HG03432 (cell line): Measurements from ENCODE around the gene TMEM38A.

ENCODE experiments used
- ATAC-seq: cut with Tn5 transposase; IDR thresholded peaks from one replicate; pipeline ENCODE4 v1.9.1; 2021; ENCODE audit warnings: mild to moderate bottlenecking, moderate library complexity; ENCODE audit not compliant: unreplicated experiment

The TMEM38A gene

GRCh38 chr19:16660763-16661479 lies at the start of gene TMEM38A:
Gene TMEM38A (plus strand): TSS chr19:16661139. CDS start chr19:16661218, 79 bp downstream.
- ATAC-seq: peak; percentile 36

DNA sequence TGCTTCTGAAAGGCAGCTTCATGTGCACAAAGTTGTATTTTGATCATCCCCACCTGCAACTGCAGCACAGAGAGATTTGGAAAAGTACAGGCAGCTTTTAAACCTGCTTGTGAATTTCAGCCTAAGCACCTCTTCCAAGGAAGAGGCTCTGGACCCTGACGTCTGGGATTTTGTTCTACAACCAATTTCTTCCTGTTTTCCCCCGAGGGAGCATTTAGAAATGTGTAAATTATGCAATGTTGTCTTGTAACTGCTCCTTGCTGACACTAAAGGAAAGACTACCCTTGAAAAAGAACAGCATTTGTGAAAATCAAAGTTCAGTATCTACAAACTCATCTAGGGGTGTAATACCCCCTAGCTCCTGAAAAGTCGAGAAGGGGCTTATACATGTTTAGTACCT lies 48.3 kb upstream of the TMEM38A start:
- no peak for ATAC-seq

- ATAC-seq: no peak
Measured at GRCh38 chr19:16613841-16614240, 47.1 kb upstream of the TMEM38A start.

- no peak for ATAC-seq
Measured at GRCh38 chr19:16614941-16615340, 46.0 kb upstream of the TMEM38A start.

GRCh38 chr19:16615808-16616207 lies 45.1 kb upstream of the TMEM38A start:
- ATAC-seq: no peak

DNA sequence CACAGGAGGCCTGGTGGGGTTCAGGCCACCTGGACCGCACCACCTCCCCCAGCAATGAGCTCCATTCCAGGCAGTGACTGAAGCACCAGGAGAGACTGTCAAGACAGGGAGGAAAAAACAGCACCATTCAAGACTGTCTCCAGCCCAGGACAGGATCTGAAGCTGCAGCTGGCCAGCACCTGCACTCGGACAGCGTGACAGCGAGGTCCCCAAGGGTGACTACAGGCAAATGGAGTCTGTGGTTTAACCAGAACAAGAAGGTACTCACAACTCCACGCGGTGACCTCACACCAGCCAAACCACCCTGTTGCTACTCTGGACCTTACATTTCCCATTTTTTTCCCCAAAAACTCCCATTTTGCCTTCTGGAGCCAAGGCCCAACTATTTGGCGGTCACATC lies 42.7 kb upstream of the TMEM38A start:
- ATAC-seq: no peak

DNA sequence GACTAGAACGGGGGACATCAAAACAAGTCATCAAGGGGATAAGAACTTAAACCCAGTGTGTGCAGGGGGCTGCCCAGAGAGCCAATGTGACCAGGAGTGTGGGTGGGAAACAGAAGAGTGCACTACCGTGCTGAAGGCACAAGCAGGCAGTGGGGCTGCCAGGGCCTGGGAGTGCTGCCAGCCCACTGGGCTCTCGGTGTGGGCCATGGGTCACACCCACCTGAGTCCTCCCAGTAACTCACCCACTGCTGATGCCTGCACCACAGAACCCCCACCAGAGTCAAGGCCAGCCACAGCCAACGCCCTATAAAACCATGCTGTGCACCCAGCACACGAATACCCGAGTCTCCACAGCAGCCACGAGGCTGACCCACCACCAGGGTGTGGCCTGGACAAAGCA lies 41.5 kb upstream of the TMEM38A start:
- no peak for ATAC-seq

DNA sequence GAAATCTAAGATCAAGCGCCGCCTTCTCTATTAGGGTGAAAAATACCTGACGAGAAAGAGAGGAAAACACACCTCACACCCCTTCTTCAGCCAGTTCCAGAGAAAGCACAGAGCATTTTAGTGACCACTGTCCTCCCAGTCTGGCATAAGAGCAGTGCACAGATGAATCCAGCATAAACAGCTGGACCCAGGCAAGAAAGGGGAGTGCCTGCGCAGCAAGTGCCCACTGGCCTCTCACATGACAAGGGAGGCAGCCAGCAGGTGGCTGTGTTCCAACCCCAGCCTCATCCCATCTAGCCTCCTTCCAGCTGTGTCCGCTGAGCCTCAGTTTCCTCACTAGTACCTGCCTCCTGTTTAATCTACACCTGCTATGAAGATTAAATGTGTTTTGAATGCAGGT lies 40.9 kb upstream of the TMEM38A start:
- no peak for ATAC-seq

- ATAC-seq: no peak
Measured at GRCh38 chr19:16620584-16620983, 40.4 kb upstream of the TMEM38A start.

DNA sequence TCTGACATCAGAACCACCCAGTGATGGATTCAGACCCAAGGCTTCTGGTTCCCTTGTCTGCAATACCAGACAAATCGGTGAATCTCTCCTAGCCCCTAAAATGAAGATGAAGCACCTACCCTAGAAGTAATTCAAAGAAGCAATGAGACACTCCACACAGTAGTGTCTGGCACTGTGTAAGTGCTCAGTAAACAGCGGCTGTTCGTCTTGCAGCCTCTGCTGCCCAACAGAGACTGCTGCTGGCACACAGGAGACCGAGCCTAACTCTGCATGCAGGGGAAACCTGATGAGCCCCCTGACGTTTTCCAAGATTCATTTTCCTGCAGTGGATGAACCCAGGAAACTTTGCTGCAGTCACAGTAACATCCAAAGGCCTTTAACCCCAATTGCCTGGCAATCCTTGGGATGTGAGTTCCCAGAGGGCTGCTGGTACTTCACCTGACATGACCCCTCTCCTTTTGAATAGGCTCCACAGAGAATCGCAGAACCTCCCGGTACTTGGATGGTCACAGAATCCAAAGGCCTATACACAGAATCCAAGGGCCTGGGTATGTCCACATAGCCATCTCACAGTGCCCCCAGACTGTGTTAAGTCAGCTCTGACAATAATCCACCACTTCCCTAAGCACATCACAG lies 39.7 kb upstream of the TMEM38A start:
- no peak for ATAC-seq

DNA sequence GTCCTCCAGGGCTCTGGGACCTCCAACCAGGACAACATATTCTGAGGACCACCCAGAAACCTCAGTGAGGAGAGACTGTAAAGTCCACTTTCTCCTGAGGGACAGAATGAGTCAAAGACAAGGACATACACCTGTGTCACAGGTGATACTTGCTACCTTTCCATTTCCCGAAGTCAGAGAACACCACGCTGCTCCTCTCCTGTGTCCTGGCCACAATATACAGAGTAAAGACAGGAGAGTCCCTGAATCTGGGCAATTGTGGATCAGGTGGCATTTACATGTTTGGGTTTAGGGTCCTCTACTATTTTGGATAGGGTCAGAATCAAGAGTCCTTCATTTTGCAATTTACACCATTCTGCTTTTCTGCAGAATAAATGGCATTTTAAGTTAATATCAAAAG lies 37.9 kb upstream of the TMEM38A start:
- ATAC-seq: no peak

GRCh38 chr19:16623576-16623975 lies 37.4 kb upstream of the TMEM38A start:
- ATAC-seq: no peak

DNA sequence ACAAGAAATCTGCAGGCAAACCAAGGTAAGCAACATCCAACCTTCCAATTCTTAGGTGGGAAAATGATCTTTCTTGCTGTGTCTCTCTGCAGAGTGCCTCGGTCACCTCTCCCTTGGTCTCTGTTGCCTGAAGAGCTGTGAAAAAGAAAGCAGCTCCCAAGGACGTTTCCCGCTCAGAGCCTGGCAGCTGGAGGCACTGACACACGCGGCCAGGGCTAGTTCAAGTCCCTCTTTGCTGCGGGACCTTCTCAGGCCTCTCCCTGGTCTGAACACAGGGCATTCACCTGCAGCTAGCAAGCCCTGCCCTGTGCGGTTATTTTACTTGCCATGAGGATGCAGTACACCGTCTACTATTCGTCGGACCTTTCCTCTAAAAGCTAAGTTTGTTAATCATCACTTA lies 36.7 kb upstream of the TMEM38A start:
- ATAC-seq: no peak

- no peak for ATAC-seq
Measured at GRCh38 chr19:16625163-16625958, 35.6 kb upstream of the TMEM38A start.

GRCh38 chr19:16626796-16627192 lies 34.1 kb upstream of the TMEM38A start:
- ATAC-seq: no peak

DNA sequence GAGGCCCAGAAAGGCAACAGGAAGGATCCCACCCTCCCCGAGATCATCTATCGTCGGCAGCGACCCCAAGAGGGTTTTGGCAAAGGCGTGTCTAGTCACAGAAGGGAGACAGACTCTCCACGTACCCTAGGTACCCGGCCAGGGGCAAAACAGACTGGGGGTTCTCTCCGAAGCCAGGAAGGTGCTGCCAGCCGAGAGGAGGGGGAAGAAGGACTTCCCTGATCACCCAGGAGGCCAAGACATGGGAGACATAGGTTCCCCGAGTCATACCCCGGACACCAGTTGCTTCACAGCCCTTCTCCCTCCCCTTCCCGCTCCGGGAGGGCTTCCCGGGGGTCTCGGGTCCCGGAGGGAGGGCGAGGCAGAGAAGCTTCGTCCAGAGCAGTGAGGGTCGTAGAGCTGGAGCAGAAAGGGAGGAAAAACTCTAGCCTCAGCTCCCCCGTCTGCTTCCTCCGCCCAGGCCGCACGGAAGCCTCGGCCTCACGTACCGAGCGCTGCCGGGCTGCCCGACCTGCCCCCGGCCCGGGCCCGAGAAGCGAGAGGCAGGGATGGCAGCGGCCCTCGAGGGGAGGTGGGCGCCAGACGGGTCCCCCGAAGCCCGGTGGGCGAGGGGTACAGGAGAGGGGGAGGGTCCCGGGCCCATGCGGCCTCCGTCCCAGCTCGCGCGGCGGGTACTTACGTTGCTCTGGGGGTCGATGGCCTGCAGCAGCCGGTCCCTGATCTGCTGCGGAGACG lies 33.6 kb upstream of the TMEM38A start:
- ATAC-seq: peak; percentile 2

- ATAC-seq: no peak
Measured at GRCh38 chr19:16627928-16628182, 33.1 kb upstream of the TMEM38A start.

GRCh38 chr19:16628183-16628983 lies 32.6 kb upstream of the TMEM38A start, which contains the start of gene MED26:
Gene MED26 (minus strand): TSS chr19:16628204. CDS start chr19:16627943, 261 bp downstream.
- ATAC-seq: peak; percentile 88

- ATAC-seq: no peak
Measured at GRCh38 chr19:16628984-16629691, 31.8 kb upstream of the TMEM38A start.

DNA sequence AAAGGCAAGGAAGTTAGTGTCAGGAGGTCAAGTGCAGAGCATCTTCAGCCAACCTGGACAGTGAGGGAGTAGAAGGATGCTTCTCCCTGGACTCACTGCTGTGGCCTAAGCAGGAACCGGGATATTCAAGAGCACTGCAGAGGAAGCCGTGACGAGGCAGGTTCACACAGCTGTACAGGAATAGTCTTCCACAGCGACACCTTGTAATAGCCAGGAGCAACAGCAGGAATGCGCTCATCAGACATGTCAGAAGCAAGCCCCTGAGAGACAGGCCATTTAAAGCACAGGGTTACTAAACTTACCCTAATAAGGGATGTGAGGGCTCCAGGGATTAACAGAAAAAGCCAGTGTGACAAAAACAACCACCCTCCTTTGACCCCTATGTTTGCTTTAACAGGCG lies 29.5 kb upstream of the TMEM38A start:
- no peak for ATAC-seq
